ENCODE results near the gene LAMA1.

DNA sequence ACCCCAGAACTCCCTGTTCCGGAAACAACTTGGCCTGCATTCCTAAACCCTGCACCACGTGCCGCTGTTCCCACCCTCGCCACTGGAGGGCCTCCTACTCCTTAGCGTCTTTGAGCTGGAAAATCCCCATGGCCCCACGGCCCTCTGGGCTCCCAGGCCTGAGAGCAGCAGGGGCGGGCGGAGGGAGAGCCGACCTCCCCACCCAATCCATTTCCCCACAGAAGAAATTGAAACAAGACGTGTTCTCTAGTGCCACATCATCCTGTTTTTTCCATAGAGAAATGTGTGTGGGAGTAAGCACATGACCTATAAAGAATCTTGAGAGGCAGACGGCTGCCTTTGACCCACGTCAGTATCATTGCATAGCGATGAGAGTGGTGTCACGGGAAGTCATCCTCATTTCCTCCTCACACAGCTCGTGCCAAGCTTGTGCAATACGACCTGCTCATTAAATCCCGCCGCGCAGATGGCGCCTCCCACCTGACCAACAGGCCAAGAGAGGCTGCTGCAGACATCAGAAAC lies 79.2 kb downstream of the LAMA1 start:
- no peak for TF ChIP-seq POLR2A (IDR thresholded peaks at IDR 0.05)
- TF ChIP-seq, protein P1, sequence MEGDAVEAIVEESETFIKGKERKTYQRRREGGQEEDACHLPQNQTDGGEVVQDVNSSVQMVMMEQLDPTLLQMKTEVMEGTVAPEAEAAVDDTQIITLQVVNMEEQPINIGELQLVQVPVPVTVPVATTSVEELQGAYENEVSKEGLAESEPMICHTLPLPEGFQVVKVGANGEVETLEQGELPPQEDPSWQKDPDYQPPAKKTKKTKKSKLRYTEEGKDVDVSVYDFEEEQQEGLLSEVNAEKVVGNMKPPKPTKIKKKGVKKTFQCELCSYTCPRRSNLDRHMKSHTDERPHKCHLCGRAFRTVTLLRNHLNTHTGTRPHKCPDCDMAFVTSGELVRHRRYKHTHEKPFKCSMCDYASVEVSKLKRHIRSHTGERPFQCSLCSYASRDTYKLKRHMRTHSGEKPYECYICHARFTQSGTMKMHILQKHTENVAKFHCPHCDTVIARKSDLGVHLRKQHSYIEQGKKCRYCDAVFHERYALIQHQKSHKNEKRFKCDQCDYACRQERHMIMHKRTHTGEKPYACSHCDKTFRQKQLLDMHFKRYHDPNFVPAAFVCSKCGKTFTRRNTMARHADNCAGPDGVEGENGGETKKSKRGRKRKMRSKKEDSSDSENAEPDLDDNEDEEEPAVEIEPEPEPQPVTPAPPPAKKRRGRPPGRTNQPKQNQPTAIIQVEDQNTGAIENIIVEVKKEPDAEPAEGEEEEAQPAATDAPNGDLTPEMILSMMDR (IDR thresholded peaks at IDR 0.05), result peak in 3 of 7 experiments; percentile 13 to 31 (median 31)
